ENCODE results near the gene SPTBN2.

Gene SPTBN2

GRCh38 chr11:66701432-66702240 lies 27.4 kb downstream of the SPTBN2 start:
- no peak for DNase-seq

GRCh38 chr11:66700742-66701141 lies 28.3 kb downstream of the SPTBN2 start:
- no peak for DNase-seq

GRCh38 chr11:66700337-66700736 lies 28.7 kb downstream of the SPTBN2 start:
- DNase-seq, result no peak

- DNase-seq, result no peak
Observed at GRCh38 chr11:66698491-66698890, 30.5 kb downstream of the SPTBN2 start.

GRCh38 chr11:66697988-66698387 lies 31.0 kb downstream of the SPTBN2 start:
- no peak for DNase-seq

- DNase-seq, result no peak
Observed at GRCh38 chr11:66696146-66696545, 32.9 kb downstream of the SPTBN2 start.

GRCh38 chr11:66694732-66695207 lies 34.2 kb downstream of the SPTBN2 start:
- peak; percentile 72 for DNase-seq

- DNase-seq, result no peak
Observed at GRCh38 chr11:66694056-66694410, 35.0 kb downstream of the SPTBN2 start.

GRCh38 chr11:66693356-66694055 lies 35.5 kb downstream of the SPTBN2 start:
- no peak for DNase-seq

GRCh38 chr11:66692871-66693331 lies 36.1 kb downstream of the SPTBN2 start:
- DNase-seq, result no peak

- DNase-seq, result no peak
Observed at GRCh38 chr11:66692446-66692845, 36.6 kb downstream of the SPTBN2 start.

GRCh38 chr11:66691311-66691980 lies 37.6 kb downstream of the SPTBN2 start:
- no peak for DNase-seq

GRCh38 chr11:66689661-66690590 lies 39.1 kb downstream of the SPTBN2 start:
- no peak for DNase-seq

GRCh38 chr11:66688561-66689534 lies 40.2 kb downstream of the SPTBN2 start:
- DNase-seq, result no peak

- no peak for DNase-seq
Observed at GRCh38 chr11:66687831-66688281, 41.2 kb downstream of the SPTBN2 start.

GRCh38 chr11:66686801-66687750 lies 41.9 kb downstream of the SPTBN2 start:
- DNase-seq, result no peak

GRCh38 chr11:66686100-66686785 lies 42.8 kb downstream of the SPTBN2 start:
- no peak for DNase-seq

- DNase-seq, result peak; percentile 20
Observed at GRCh38 chr11:66685276-66686099, 43.5 kb downstream of the SPTBN2 start.

All from NCI-H1417 treated with DMSO at 0.1 percent for 48 hours (cell line).